ENCODE data around the gene LMAN1L. TPM values are rescaled to one million over a fixed set of nuclear protein-coding genes. Genes with fewer than 3 reads are reported as not detected.
A peak's percentile ranks its signal among the peaks of the same experiment; 100 is the strongest.

Gene LMAN1L
- total RNA-seq, 4 donors from 2014 or later, result 0.66 TPM; not detected in 3

DNA sequence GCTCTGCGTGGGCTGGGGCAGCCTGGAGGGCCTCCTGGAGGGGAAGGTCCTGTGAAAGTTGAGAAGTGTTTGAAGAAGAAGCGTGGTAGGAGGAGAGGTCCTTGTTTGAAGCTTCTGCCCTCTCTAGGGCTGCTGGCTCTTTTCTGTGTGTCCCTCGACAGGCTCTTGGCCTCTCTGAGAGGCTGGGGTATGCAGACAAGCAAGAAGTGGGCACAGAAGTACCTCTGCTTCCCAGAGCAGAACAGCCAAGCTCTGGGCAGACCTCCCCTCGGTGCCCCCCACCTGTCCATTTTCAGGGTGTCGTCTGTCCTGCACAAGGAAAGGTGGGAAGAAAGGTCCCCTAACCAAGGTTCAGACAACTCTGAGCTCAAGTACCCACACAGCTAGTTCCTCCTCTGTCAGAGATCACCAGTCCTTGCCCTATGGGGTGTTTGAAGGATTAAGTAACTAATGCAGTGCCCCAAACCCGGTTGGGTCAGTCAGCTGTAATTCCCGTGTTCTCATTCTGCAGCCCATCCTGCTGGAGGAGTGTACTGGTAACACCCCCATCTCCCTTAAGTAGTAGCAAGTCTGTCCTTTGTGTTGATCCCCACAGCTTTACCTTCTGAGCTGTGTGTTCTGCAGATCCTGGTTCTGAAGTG, 24.5 kb upstream of the LMAN1L start:
- Histone ChIP-seq H3K9me3 (no peaks in the 10 kb centered on the region), H3K4me1 (peaks cover 93 to 98% (median 96%) of the 10 kb centered on the region in 4 donors), H3K27me3 (no peaks in the 10 kb centered on the region), H3K36me3 (no peaks in the 10 kb centered on the region), H3K27ac (replicated peaks in 1 of 4) (peak overlapping the region; percentile 57 to 72 (median 66)), H3K4me3 (no peak overlapping the region)
- DNase-seq (ENCODE audit: extremely low spot score), result no peak
- intact Hi-C loops (cut with DNase I), result no loop called here
- 63% methylated on average over 7 of the region's 7 CpGs for WGBS
- TF ChIP-seq, protein P1, sequence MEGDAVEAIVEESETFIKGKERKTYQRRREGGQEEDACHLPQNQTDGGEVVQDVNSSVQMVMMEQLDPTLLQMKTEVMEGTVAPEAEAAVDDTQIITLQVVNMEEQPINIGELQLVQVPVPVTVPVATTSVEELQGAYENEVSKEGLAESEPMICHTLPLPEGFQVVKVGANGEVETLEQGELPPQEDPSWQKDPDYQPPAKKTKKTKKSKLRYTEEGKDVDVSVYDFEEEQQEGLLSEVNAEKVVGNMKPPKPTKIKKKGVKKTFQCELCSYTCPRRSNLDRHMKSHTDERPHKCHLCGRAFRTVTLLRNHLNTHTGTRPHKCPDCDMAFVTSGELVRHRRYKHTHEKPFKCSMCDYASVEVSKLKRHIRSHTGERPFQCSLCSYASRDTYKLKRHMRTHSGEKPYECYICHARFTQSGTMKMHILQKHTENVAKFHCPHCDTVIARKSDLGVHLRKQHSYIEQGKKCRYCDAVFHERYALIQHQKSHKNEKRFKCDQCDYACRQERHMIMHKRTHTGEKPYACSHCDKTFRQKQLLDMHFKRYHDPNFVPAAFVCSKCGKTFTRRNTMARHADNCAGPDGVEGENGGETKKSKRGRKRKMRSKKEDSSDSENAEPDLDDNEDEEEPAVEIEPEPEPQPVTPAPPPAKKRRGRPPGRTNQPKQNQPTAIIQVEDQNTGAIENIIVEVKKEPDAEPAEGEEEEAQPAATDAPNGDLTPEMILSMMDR (IDR thresholded peaks at IDR 0.05), result no peak
- TF ChIP-seq POLR2AphosphoS5 (IDR thresholded peaks at IDR 0.05), result no peak
- TF ChIP-seq POLR2A (IDR thresholded peaks at IDR 0.05; ENCODE audit: low read depth), result no peak
- TF ChIP-seq EP300 (IDR thresholded peaks at IDR 0.05), result no peak

DNA sequence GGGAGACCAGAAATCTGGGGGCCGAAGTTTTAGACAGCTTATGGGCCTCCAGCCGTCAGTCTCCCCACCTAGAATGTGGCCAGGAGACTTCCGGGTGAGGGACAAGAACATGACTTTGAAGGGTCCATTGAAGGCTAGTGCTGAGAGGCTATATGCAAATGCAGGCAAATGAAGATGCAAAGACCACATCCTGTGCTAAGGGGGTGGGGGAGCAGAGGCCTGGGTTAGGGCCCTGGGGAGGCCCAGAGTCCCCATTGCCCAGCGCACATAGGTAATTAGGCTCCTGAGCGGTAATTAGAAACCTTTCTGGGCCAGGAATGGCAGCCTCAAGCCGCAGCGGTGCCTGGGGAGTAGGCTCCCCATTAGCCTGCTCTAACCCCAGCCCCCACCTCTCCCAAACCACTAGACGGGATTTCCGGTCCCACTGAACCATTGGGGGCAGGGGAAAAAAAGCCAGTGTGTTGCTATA, 23.9 kb upstream of the LMAN1L start:
- no peaks in the 10 kb centered on the region for H3K9me3 ChIP-seq
- H3K27ac ChIP-seq (replicated peaks in 1 of 4), result peak overlapping the region; percentile 57 to 72 (median 65)
- H3K36me3 ChIP-seq, result no peaks in the 10 kb centered on the region
- TF ChIP-seq, protein P1 (IDR thresholded peaks at IDR 0.05), result no peak
- no peak for TF ChIP-seq EP300 (IDR thresholded peaks at IDR 0.05)
- no peak for TF ChIP-seq POLR2AphosphoS5 (IDR thresholded peaks at IDR 0.05)
- TF ChIP-seq POLR2A (IDR thresholded peaks at IDR 0.05; ENCODE audit: low read depth), result no peak
- no peak for DNase-seq (ENCODE audit: extremely low spot score)
- peaks cover 91 to 98% (median 95%) of the 10 kb centered on the region in 4 donors for H3K4me1 ChIP-seq
- 62% methylated on average over 8 of the region's 9 CpGs for WGBS
- no peaks in the 10 kb centered on the region for H3K27me3 ChIP-seq
- intact Hi-C loops (cut with DNase I), result no loop called here
- H3K4me3 ChIP-seq, result peak overlapping the region in 2 of 4 donors; percentile 5 to 22

DNA sequence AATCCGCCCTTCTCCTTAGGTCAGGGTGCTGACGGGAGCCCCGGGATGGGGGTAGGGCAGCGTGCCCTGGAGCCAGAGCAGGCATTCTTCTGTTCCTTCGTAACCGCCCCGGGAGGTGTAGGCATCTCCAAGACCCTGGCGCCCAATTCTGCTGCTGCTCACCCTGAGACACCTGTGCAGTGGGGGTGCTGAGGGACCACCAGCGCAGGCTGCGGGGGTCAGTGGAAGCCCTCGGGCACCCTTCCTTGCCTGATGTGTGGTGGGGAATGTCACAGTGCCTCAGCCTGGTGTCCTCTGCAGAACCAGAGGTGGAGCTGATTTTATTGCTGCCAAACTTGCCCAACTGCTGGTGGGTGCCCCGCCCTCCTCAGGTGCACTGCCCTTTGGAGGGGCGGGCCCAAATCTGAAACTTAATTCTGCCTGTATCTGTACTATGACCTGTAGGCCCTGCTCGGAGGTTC, 23.4 kb upstream of the LMAN1L start:
- intact Hi-C loops (cut with DNase I), result no loop called here
- Histone ChIP-seq H3K27ac (replicated peaks in 1 of 4) (peak overlapping the region; percentile 57 to 72 (median 65)), H3K4me3 (peak overlapping the region in 2 of 4 donors; percentile 5 to 22)

DNA sequence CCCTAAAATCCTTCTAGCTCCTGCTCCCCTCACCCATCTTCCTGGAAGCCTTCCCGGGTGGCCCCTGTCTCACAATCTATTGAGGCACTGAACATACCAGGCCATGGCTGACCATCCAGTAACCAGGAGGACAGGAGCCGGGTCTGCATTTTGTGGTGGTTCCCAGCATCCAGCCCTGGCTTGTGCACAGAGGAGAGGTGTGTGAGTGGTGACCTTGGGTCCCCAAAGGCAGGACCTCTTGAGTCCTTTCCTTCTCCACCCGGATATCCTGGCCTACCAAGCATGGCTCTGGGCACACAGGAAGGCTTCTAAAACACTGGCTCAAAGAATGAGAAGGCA, 22.9 kb upstream of the LMAN1L start:
- DNase-seq (ENCODE audit: extremely low spot score), result no peak
- WGBS, result 82% methylated on average over 2 of the region's 3 CpGs

More for the DNA sequence above, 23.4 kb upstream of the LMAN1L start:
- TF ChIP-seq POLR2A (IDR thresholded peaks at IDR 0.05; ENCODE audit: low read depth), result no peak
- TF ChIP-seq EP300 (IDR thresholded peaks at IDR 0.05), result no peak
- TF ChIP-seq, protein P1 (IDR thresholded peaks at IDR 0.05), result no peak
- TF ChIP-seq POLR2AphosphoS5 (IDR thresholded peaks at IDR 0.05), result no peak
- WGBS, result 69% methylated on average over 10 of the region's 14 CpGs
- H3K4me1 ChIP-seq, result peaks cover 86 to 98% (median 91%) of the 10 kb centered on the region in 4 donors
- H3K27me3 ChIP-seq, result no peaks in the 10 kb centered on the region
- H3K36me3 ChIP-seq, result no peaks in the 10 kb centered on the region
- DNase-seq (ENCODE audit: extremely low spot score), result no peak
- no peaks in the 10 kb centered on the region for H3K9me3 ChIP-seq

More for the DNA sequence above, 22.9 kb upstream of the LMAN1L start:
- H3K9me3 ChIP-seq, result no peaks in the 10 kb centered on the region
- H3K4me3 ChIP-seq, result peak overlapping the region in 1 of 4 donors; percentile 12
- no peaks in the 10 kb centered on the region for H3K36me3 ChIP-seq
- intact Hi-C loops (cut with DNase I), result no loop called here
- H3K27me3 ChIP-seq, result no peaks in the 10 kb centered on the region
- TF ChIP-seq POLR2A (IDR thresholded peaks at IDR 0.05; ENCODE audit: low read depth), result no peak
- no peak for TF ChIP-seq POLR2AphosphoS5 (IDR thresholded peaks at IDR 0.05)
- TF ChIP-seq, protein P1 (IDR thresholded peaks at IDR 0.05), result no peak
- H3K27ac ChIP-seq (replicated peaks in 1 of 4), result peak overlapping the region; percentile 57 to 72 (median 65)
- H3K4me1 ChIP-seq, result peaks cover 81 to 93% (median 90%) of the 10 kb centered on the region in 4 donors
